HG03575 (cell line): ENCODE results near the gene MAML3.

Experiments
- ATAC-seq: cut with Tn5 transposase; IDR thresholded peaks from one replicate; pipeline ENCODE4 v1.9.1; 2021; ENCODE audit not compliant: unreplicated experiment, insufficient number of reproducible peaks, low FRiP score; ENCODE audit errors: extremely low read depth

MAML3 gene

GRCh38 chr4:140059159-140059558 is 94.8 kb downstream of the MAML3 start:
- ATAC-seq, result no peak

- no peak for ATAC-seq
These were observed 96.3 kb downstream of the MAML3 start for GRCh38 chr4:140057701-140058100.

GRCh38 chr4:140056015-140056414 is 98.0 kb downstream of the MAML3 start:
- no peak for ATAC-seq

- ATAC-seq, result no peak
These were observed 99.1 kb downstream of the MAML3 start for GRCh38 chr4:140054861-140055260.

GRCh38 chr4:140053185-140053584 is 100.8 kb downstream of the MAML3 start:
- no peak for ATAC-seq

GRCh38 chr4:140052050-140052449 is 101.9 kb downstream of the MAML3 start:
- no peak for ATAC-seq

- no peak for ATAC-seq
These were observed 103.9 kb downstream of the MAML3 start for GRCh38 chr4:140049849-140050637.

GRCh38 chr4:140049024-140049848 is 104.7 kb downstream of the MAML3 start:
- no peak for ATAC-seq

- no peak for ATAC-seq
These were observed 105.5 kb downstream of the MAML3 start for GRCh38 chr4:140048419-140048995.

- no peak for ATAC-seq
These were observed 106.2 kb downstream of the MAML3 start for GRCh38 chr4:140047786-140048185.

- ATAC-seq, result no peak
These were observed 106.9 kb downstream of the MAML3 start for GRCh38 chr4:140047017-140047640.

GRCh38 chr4:140046543-140046942 is 107.4 kb downstream of the MAML3 start:
- no peak for ATAC-seq

GRCh38 chr4:140046016-140046415 is 108.0 kb downstream of the MAML3 start:
- no peak for ATAC-seq

- no peak for ATAC-seq
These were observed 109.6 kb downstream of the MAML3 start for GRCh38 chr4:140044337-140044902.

- no peak for ATAC-seq
These were observed 111.3 kb downstream of the MAML3 start for GRCh38 chr4:140042634-140043033.

- ATAC-seq, result no peak
These were observed 115.9 kb downstream of the MAML3 start for GRCh38 chr4:140038031-140038533.

GRCh38 chr4:140037353-140038030 is 116.5 kb downstream of the MAML3 start:
- no peak for ATAC-seq

GRCh38 chr4:140031706-140032105 is 122.3 kb downstream of the MAML3 start:
- no peak for ATAC-seq
